GM19463 (cell line): ENCODE results near the gene C19orf18.

Experiments used
- ATAC-seq: cut with Tn5 transposase; IDR thresholded peaks from one replicate; pipeline ENCODE4 v1.9.1; 2021; ENCODE audit warnings: mild to moderate bottlenecking, moderate library complexity; ENCODE audit not compliant: unreplicated experiment

Gene C19orf18

GRCh38 chr19:57949296-57949695, 25.0 kb downstream of the C19orf18 start:
- ATAC-seq, result no peak

GRCh38 chr19:57947419-57948134, 26.8 kb downstream of the C19orf18 start, which contains the start of gene ZNF256:
Gene ZNF256 (minus strand): TSS chr19:57947706. CDS start chr19:57947474, 232 bp downstream.
- peak; percentile 94 for ATAC-seq

DNA sequence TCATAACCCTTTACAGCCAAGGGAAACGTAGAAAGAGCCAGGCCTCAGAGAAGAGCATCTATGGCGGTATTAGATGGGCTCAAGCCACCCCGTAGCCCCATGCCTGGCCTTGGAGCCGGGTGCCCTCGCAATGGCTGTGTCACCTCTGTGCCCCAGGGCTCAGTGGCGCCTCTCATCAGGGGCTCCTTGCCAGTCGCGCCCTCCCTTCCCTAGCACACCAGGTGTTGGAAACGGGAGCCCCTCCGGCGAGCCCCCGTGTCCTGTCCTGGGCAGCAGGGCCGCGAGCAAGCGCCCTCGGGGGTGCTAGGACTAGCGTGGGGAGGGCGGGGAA, 27.3 kb downstream of the C19orf18 start:
- no peak for ATAC-seq

DNA sequence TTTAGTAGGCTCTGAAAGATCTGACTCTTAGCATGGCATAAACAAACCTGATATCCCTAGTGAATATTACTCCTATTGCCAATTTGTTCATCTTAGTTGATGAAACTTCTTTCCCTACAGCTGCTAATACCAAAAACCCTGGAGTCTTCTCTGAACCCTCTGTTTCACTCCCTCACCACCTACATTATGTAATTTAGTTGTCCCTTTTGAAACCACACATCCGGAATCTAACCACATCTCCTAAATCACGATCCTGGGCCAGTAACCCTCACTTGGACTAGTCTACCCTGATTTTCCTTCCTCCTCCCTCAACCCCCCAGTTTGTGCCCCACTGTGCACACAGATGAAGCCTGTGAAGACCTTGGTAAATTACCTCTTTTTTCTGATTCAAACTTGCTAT, 28.0 kb downstream of the C19orf18 start:
- ATAC-seq, result no peak

- ATAC-seq, result no peak
These were observed 32.7 kb downstream of the C19orf18 start for GRCh38 chr19:57941593-57941992.

- no peak for ATAC-seq
These were observed 38.6 kb downstream of the C19orf18 start for GRCh38 chr19:57935731-57936130.

DNA sequence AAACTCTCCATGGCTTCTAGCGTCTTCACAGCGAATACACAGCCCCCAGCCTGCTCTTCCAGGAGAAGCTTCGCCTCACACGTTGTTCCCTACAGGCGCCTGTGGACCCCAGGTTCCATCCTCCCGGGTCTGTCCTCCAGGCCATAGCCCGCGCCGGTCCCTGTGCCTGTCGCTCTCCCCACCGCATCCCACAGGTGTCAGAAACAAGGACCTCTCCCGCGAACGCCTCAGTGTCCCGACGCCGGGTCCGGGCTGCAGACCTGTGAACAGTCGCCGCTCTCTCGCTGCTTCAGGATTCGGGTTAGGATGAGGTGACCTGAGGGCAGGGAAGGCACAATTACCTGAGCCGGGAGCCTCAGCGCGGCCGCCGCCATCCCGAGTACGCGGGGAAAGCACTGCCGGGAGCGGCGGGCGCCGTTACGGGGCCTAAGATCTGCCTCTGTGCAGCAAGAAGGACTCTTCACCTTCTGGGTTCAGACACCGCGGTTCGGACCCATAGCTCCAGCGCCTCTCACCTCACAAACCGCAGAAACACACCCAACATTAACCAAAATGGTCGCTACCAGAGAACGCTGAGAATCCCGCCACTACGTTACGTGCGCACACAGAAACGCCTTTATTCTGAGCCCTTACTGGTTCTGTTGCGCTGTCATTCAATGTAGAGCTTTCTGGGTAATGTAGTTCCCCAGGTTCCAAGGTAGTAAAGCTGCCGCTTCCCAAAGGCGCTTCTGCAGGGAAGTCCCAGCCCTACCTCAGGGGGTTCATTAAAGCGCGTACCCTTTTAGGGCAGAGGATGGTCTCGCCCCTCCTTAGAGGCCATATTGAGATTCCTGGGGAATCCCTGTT, 39.3 kb downstream of the C19orf18 start, which contains the start of gene ZNF418:
ZNF418 (minus strand) TSS at position 583 of the 846 bp plus-strand sequence. CDS start 1,580 bp downstream, outside the sequence.
- ATAC-seq, result no peak

DNA sequence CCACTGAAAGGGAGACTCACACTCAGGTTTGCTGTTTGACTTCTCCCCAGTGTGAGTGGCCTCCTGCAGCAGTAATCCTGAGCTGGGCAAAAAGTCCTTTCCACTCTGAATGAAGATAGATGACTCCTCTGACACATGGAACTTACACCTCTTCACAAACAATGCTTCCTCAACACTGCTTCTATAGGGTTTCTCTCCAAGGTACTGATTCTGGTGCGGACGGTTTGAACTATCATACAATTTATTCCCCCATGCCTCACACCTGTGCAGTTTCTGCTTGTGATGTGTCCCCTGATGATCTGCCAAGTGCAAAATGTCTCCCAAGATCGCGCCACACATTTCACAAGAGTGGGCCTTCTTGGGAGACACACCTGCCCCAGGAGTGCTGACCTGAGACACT, 46.7 kb downstream of the C19orf18 start:
- ATAC-seq, result no peak

- peak; percentile 99 for ATAC-seq
These were observed 58.0 kb downstream of the C19orf18 start, which contains the start of gene ZNF417 for GRCh38 chr19:57916168-57916995. Gene ZNF417 (minus strand): TSS chr19:57916592. CDS start chr19:57916411, 181 bp downstream.

DNA sequence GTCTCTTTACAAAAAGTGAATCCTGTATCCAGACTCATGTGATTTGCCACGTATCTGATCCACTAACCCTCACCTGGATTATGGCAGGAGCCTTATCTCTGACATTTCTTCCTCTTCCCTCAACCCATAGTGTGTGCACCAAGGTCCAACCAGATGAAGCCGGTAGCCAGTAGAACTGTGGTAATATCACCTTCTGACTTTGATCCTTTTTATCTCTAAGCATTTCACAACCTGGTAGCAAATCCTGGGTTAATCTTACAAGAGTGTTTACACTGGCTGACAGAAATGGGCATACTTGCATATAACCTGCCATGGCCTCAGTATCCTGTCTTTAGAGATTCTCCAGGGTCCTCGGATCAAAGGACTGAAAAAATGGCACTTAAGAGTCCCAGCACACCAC, 59.8 kb downstream of the C19orf18 start:
- ATAC-seq, result no peak
